COLO829 (cell line): ENCODE measurements around the gene BCL2L12.

Experiments used
- DNase-seq: peaks from one replicate; pipeline ENCODE4 v3.0.0; 2012; ENCODE audit warnings: low spot score

Gene BCL2L12

DNA sequence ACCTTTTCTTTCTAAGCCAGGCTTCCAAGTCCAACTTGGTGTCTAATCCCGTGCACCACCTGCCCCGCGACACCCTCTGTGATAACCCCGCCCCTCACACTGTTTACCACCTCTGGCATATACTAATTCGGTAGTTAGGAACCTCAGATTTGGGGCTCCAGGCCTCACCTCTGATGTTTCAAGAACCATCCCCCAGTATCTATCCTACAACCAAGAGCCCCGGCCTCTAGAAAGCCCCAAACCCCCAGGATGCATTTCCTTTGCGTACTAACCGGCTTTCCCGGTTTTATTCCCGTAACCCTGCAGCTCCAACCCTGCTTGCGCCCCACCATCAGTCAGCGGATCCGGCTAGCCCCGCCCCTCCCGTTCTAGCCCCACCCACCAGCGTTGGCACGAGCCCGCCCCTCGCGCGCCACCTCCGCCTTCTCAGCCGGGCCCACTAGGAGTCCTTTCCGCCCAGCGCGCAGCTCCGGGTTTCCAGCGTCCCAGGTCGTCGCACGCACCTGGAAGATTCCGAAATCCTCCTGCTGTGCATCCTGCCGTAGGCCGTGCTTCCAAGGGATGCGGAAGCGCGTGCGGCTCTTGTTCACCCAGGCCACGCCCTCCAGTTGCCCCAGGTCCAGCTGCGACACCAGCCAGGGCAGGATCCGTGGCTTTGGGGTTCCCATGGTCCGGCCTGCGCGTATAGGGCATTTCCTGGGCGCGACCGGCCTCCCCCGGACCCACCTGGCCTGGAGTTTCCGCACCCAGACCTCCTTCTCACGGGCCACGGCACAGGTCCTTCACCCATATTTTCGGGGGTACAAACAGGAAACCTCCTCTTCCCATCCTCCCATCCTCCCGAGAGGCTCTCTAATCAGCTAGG is 1.3 kb upstream of the BCL2L12 start:
- peak; percentile 86 for DNase-seq

DNA sequence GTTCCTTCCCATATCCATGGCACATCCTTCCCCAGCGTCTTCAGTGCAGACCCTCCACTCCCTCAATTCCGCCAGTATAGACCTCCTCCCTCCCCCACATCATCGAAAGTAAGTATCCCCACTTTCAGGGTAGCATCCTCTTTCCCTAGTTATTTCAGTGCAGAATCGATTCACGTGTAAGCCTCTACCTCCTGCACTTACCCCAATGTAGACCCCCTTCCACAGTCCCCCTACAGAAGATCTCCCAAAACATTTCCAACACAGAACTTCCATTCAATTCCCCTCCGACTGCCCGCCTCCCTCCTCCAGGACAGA is 740 bp upstream of the BCL2L12 start:
- no peak for DNase-seq

DNA sequence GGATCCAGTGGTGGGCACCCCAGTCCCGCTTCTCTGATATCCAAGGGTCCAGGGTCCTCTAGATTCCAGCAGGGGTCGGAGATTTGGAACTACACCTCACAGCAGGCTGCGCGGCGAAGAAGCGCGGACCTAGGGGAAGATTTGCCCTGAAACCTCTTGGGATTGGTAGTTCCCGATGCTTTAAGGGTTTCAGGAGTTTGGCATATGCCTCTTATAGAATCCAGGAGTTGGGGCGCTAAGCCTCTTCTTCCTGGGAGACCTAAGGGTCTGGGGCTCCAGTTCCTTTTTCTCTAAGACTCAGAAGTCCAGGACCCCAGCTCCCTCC is 349 bp downstream of the BCL2L12 start:
- no peak for DNase-seq

DNA sequence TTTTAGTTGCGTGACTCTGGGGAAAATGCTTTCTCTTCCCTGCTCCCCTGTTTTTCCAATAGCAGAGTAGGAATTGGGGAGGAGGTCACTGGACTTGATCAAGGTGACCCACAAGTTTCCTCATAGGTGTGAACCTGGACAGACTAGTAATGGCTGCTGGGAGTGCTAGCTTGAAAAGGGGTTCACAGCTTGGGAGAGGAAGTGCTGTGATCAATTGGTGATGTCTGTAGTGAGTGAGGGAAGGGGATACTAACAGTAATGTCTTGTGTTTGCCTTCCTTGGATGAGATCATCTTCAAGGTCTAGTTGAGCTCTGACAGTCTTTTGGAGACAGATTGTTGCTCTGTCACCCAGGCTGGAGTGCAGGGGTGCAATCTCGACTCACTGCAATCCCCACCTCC is 1.7 kb downstream of the BCL2L12 start:
- DNase-seq = no peak

DNA sequence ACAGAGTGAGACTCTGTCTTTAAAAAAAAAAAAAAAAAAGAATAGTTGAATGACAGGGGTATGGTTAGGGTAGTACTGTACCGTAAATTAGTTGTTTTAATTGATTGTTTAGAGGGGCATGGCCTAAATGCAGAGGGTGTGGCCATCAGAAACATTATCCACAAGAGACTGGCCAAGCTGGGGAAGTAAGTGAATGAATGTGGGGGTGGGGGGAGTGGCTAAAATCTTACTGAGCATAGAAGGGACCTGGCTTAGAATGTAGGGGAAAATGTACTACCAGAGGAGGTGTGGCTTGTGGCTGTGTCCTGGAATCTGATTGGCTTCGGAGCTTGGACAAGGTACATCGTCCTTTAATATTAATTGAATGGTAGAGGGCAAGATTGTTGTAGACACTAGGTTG is 3.8 kb downstream of the BCL2L12 start:
- DNase-seq = no peak

DNA sequence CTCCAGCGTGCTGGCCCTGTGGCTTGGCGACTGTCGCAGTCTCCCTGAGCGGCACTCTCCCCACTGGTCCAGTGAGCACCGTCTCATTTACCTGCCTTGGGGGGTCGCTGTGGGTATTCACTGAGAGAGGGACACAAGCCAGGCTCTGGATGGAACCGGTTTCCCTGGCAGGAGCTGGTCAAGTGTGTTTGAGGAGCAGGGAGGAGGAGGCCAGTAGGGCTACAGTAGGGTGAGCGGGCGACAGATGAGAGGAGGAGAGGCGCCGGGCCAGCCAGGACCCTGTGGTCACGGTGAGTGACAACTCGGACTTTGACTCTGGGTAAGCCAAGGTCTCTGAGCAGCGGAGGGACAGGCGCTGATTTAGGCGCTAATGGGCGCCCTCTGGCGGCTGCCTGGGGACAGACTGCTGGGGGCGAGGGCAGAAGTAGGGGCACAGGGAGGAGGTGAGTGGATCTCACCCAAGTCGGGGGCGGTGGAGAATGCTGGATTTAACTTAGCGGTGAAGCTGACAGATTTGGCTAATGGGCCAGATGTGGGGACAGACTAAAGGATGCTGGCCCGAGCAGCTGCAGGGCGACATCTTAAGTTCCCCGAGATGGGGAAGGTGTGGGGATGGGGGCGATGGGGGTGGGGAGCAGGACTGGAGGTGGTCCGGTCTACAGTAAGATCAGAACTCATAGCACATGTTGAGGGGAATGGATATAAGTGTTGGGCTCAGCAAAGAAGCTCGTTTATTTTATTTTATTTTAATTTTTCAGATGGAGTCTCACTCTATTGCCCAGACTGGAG is 6.6 kb downstream of the BCL2L12 start:
- DNase-seq = peak; percentile 76

DNA sequence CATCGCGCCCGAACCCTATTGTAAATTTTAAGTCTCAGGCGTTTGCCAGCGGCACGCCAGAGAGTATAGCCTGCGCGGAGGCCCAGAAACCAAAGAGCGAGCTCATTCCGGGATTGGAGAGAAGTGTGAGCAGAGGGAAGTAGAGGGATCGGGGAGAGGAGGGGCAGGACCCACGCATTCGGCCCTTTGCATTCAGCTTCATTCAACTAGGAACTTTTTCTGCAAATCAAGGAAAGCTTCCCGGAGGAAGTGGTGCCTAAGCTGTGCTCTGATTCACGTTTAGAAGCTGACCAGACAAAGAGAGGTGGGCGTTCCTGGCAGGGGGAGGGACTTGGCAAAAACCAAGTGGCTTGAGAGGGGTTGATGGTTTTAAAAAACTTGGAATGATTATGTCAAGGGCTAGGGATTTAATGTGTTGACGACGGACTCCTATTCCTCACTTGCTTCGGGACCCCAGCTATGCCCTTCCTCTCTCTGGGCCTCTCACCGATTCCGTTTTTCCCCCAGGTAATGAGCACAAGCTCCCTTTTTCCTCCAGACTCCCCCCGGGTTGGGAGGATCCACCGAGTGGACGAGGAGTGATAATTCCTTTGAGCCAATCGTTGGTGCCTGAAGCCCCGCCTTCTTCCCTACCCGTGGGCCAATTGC is 10.5 kb downstream of the BCL2L12 start:
- peak; percentile 99 for DNase-seq

DNA sequence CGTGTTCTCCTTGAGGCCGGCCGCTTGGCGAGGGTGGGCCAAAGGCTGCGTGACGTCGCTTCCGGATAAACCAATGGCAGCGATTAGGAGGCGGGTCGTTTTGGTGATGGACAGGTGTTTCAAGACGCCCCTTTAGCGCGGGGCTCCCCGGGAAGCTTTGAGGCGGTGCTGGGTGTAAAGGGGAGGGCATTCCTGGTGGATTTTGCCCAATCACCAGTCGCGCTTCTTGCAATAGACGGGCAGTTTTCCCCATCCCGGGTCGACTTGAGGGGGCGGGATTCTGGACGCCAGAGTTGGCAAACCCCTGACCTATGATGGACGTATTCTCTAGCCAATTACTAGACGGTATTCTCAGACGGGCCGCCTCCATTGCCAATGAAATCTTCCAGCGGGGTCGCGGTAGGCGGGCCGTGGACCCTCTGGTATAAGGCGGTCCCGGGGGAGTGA is 11.1 kb downstream of the BCL2L12 start:
- peak; percentile 99 for DNase-seq

DNA sequence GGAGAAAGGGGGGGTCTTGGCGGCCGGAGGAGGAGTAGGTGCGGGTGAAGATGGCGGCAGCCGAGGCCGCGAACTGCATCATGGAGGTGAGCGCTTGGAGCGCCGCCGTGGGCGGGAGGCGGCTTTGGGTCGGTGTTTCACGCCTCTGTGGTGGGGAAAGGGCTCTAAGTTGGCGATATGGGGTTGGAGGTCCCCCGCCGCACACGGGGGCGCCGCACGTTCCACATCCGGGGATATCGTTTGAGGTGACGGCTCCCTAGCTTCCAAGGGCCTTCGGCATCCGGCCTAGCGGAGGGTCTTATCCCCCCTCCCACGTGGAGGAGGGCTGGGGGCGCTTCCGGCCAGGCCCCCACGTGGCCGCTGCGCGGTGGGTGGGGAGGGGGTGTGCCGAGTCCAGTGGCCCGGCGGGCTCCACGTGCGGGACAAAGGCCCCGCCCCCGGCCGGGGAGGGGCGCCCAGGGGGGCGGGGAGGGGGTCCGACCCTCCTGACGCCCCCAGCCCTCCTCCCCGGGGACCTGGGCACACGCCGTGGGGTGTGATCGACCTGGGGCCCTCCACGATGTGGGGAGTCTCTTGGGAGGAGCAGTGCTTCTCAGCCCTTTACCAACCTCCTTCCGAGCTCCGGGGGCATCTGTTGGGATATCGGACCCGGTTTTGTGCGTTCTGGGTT is 11.6 kb downstream of the BCL2L12 start, which contains the start of gene PRMT1:
Gene PRMT1 (plus strand): TSS at position 41 of the 670 bp plus-strand sequence. CDS start 10 bp downstream, at position 51.
- DNase-seq = no peak

DNA sequence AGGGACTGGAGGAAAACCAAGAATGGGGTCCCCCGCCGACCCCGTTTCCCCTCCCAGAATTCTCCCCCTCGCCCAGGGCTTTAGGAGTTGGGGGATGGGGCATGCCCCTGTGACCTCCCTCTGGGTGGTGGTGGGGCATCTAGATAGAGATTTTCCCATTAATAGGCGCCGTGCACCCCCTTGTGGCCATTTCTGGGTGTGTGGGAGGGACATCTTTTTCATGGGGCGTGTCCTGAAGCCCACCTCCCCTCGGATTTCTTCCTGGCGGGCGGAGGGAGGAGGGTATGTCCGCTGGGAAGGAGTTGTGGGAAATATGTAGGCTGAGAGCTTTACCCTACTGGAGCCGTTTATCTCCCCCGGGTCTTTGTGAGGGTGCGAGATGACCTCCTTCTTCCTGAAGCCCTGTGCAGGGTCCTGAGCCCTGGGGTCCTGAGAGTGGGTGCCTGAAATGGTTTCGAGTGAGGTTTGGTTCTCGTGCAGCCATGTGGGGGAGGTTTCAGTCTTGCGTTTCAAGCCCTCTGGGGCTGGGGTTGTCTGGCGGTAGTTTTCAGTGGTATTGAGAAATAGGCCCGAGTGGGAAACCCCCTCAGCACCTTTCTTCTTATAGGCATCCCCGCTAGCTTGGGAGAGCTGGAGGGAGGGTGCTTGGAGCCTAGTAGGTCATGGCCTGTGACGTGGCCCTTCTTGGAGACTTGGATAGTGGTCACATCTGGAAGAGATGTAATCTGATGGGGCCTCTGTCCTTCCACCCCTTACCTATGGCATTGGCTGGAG is 12.4 kb downstream of the BCL2L12 start:
- DNase-seq = peak; percentile 57

DNA sequence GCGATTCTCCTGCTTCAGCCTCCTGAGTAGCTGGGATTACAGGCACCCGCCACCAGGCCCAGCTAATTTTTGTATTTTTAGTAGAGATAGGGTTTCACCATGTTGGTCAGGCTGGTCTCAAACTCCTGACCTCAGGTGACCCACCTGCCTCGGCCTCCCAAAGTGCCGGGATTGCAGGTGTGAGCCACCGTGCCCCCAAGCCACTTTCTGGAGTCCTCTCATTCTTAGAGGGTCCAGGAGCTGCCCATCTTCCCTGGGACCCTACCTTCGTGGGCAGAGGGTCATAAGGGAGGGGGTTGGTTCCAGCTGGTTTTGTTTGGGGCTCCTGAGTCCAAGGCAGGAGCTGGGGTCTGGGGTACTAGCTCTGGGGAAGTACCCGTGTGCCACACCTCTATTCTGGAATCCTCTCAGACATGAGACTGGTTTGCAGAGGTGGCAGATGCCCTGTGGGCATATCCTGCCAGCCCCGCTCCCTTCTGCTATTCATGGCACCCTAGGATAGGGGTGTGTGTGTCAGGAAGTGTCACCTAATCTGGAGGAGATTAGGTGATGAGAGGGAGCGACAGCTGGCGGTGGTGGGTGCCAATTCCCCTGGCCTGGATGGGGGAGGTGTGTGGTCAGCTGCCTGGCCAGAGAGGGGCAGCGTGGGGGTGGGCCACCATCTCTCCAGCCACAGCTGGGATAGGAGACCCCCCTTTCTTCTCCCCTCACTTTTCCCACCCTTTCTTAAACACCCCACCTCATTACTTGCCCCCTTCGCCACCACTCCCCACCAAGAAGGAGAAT is 13.4 kb downstream of the BCL2L12 start:
- no peak for DNase-seq

DNA sequence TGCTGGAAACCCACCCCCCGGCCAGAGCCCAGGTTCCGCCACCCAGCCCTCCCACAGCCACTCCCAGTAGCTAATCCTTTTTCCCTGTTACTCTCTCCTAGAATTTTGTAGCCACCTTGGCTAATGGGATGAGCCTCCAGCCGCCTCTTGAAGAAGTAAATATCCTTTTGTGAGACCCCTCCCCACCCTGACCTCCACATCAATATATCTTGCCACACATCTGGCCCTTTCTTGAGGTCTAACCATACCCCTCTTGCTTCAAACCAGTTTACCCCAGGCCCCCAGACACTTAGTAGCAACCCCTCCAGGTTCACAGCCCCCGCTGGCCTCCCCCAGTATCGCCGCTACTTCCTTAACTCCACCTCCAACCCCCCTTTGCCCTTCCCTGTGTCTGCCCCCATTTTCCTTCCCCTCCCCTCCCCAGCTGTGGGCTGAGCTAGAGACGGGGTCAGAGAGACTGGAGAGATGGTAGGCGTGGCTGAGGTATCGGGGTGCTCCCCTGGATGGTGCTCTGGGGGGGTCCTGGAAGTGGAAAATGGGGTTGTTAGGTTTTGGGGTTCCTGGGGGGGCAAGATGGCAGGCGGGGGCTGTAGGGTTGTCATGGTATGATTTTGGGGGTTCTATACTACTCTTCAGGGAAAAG is 14.2 kb downstream of the BCL2L12 start:
- no peak for DNase-seq

DNA sequence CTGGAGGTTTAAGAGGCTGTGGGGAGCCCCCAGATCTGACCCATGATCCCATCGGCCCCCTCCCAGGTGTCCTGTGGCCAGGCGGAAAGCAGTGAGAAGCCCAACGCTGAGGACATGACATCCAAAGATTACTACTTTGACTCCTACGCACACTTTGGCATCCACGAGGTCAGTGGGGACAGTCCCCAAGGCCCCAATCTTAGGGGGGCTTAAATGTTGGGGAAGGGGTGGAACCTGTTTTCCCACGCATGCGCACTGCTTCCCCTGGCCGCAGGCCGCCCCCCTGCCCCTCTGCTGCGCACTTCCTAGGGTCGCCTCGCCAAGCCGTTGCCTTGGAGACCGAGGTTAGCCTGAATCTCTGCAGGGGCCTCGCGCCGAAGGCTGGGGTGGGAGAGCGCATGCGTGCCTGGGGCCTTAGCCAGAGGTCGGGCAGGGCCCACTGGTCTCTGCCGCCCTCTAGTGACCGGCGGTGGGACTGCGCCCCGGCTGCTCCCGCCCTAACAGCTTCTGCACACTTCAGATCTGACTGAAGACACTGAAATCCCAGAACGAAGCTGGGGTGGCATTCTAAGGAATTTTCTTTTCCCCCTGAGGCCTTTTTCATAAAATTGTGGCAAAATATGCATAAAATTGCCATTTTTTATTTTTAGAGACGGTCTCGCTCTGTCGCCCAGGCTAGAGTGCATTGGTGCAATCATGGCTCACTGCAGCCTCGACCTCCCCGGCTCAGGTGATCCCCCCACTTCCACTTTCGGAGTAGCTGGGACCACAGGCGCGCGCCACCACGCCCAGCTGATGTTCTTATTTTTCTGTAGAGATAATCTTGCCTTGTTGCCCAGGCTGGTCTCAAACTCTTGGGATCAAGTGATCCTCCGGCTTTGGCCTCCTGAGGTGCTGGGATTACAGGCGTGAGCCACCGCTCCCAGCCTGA is 15.0 kb downstream of the BCL2L12 start:
- peak; percentile 93 for DNase-seq

DNA sequence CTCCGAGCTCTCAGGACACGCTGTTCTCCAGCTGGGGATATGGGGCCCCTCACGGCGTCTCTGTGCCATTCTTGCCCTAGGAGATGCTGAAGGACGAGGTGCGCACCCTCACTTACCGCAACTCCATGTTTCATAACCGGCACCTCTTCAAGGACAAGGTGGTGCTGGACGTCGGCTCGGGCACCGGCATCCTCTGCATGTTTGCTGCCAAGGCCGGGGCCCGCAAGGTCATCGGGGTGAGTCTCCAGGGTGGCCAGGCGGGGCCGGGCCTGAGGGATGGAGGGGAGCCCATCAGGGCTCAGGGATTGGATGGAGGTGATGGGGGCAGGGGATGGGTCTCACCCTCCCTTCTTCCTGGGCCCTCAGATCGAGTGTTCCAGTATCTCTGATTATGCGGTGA is 16.1 kb downstream of the BCL2L12 start:
- no peak for DNase-seq

DNA sequence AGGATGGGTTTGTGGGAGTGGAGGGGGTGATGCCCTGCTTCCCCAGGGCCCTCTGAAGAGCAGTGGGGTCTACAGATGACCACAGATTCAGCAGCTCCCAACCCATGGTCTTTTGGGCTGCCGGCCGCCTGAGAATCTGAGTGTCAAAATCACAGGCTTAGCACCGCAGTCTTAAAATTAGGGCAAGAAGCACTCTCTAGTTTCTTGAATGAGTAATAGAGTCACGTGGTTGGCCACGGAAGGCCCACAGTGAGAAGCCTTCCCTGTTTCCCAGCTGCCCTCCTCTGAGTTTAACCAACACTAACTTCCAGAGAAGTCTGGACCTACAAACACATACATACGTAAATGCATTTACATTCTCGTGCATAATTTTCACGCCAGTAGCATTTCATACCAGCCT is 16.5 kb downstream of the BCL2L12 start:
- no peak for DNase-seq

DNA sequence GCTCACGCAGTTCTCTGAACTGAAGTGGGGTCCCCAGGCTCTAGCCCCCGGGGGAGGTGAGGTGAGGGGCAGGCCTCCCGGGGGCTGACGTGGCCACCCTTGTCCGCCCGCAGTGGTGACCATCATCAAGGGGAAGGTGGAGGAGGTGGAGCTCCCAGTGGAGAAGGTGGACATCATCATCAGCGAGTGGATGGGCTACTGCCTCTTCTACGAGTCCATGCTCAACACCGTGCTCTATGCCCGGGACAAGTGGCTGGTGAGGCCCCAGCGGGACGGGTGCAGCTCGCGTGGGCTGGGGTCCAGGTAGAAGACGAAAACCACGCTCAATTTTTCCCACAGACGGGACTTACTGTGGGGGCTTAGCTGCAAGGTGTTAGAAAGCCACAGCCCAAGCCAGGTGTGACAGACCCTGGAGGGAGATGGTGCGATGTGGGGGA is 18.1 kb downstream of the BCL2L12 start:
- DNase-seq = no peak

DNA sequence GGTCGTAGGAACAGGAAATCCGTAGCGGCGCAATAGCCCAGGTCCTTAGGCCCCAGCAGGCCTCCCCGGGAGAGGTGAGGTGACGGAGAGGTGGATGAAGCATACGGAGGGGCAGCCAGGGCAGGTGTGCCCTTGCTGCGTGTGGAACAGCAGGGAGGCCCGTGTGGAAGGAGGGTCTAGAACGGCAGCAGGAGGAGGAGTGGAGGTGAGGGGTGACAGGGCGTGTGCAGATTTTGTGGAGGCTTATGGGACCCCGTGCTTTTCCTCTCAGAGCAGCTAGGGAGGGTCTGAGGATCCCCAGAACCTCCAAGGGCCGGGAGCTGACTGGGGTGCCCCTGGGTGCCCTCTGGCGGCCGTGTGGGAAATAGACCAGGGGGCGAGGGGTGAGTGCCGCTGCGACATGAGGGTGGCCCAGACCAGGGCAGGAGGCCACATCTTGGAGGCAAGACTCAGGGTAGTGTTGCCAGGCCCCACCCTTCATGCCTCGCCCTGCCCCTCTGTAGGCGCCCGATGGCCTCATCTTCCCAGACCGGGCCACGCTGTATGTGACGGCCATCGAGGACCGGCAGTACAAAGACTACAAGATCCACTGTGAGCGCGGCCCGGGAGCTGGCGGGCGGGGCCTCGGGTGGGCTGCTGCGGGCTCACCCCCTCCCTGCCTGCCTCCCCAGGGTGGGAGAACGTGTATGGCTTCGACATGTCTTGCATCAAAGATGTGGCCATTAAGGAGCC is 18.7 kb downstream of the BCL2L12 start:
- DNase-seq = no peak

DNA sequence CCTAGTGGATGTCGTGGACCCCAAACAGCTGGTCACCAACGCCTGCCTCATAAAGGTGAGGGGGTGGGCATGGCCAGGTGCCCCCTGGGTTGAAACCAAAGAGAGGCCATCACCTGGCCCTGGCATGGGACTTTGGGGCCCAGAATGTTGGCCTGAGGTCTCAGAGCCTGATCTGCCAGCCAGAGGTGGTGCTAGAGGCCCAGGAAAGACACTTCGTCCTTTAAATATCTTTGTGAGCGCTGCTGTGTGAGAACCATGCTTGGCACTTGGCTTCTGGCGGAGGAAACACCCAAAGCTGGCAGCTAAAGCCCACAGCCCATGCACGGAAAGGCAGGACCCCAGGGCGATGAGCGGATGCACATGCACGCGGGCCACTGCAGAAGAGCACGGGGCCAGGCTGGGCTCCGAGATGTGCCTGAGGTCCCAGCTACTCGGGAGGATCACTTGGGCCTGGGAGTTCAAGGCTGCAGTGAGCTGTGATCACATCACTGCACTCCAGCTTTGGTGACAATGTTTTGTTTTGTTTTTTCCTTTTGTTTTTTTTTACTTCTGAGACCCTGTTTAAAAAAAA is 19.3 kb downstream of the BCL2L12 start:
- DNase-seq = no peak
